CD14-positive monocyte (primary cell): ENCODE data around the gene CNIH1. TPM values are rescaled to one million over a fixed set of nuclear protein-coding genes. Genes with fewer than 3 reads are reported as not detected.
A peak's percentile ranks its signal among the peaks of the same experiment; 100 is the strongest.

Experiments used
- DNase-seq, 3 donors: peaks; one replicate each; pipeline ENCODE4 v3.0.0-alpha.2; 2011 to 2022
- H2AFZ ChIP-seq: 2 replicates; pipeline ENCODE4 v1.6.0; 2012; ENCODE audit warnings: mild to moderate bottlenecking, low read depth, low read length, inconsistent platforms; ENCODE audit not compliant: insufficient read depth, poor library complexity, severe bottlenecking
- H3K27ac ChIP-seq, 2 donors: 1 replicate in 1 of 2; 2 replicates in 1 of 2; pipeline ENCODE4 v1.5.1; 2012 to 2013; ENCODE audit warnings: low read length in 2 of 2, control low read depth in 1 of 2, inconsistent platforms in 1 of 2, low read depth in 1 of 2, mild to moderate bottlenecking in 1 of 2
- H3K27me3 ChIP-seq, 2 donors: one replicate each; pipeline versions ENCODE4 v1.6.0 to v1.6.1; 2011 to 2013; ENCODE audit warnings: low read length in 2 of 2; ENCODE audit not compliant: control insufficient read depth in 2 of 2, insufficient read depth in 2 of 2
- H3K36me3 ChIP-seq, 2 donors: replicated peaks in 1 of 2; 1 replicate in 1 of 2; 2 replicates in 1 of 2; pipeline versions ENCODE4 v1.5.1 to v1.6.1; 2012 to 2013; ENCODE audit warnings: low read length in 2 of 2, control low read depth in 1 of 2, inconsistent platforms in 1 of 2, mild to moderate bottlenecking in 1 of 2; ENCODE audit not compliant: insufficient read depth in 2 of 2, control insufficient read depth in 1 of 2
- H3K4me1 ChIP-seq, 2 donors: 1 replicate in 1 of 2; 2 replicates in 1 of 2; pipeline versions ENCODE4 v1.5.1 to v1.6.1; 2012 to 2013; ENCODE audit warnings: low read length in 2 of 2, control low read depth in 1 of 2, inconsistent platforms in 1 of 2, mild to moderate bottlenecking in 1 of 2, moderate library complexity in 1 of 2; ENCODE audit not compliant: insufficient read depth in 2 of 2, control insufficient read depth in 1 of 2
- H3K4me2 ChIP-seq: replicated peaks from 2 replicates; pipeline ENCODE3; 2012; ENCODE audit warnings: low read length, moderate library complexity, mild to moderate bottlenecking; ENCODE audit not compliant: poor library complexity, severe bottlenecking; ENCODE audit errors: extremely low read depth
- H3K4me3 ChIP-seq, 3 experiments: fragments of 200-600 bp in 1 of 3; sonication (generic) in 1 of 3; replicated peaks in 1 of 3; 1 replicate in 2 of 3; 2 replicates in 1 of 3; pipeline ENCODE4 v1.5.1; 2011 to 2013; ENCODE audit warnings: low read length in 3 of 3, mild to moderate bottlenecking in 3 of 3, control low read depth in 2 of 3, low read depth in 2 of 3, inconsistent platforms in 1 of 3, moderate library complexity in 1 of 3
- H3K79me2 ChIP-seq: 2 replicates; pipeline ENCODE4 v1.6.0; 2012; ENCODE audit warnings: mild to moderate bottlenecking, control low read depth, inconsistent platforms, low read length, moderate library complexity; ENCODE audit not compliant: insufficient read depth
- H3K9ac ChIP-seq: 2 replicates; pipeline ENCODE4 v1.6.0; 2017; ENCODE audit warnings: low read length, mild to moderate bottlenecking; ENCODE audit not compliant: insufficient read depth, poor library complexity, severe bottlenecking
- H3K9me3 ChIP-seq, 2 donors: replicated peaks in 1 of 2; 1 replicate in 1 of 2; 2 replicates in 1 of 2; pipeline versions ENCODE4 v1.5.1 to v1.6.1; 2012 to 2013; ENCODE audit warnings: low read length in 2 of 2, control low read depth in 1 of 2; ENCODE audit not compliant: control insufficient read depth in 1 of 2, insufficient read depth in 1 of 2
- H4K20me1 ChIP-seq: 2 replicates; pipeline ENCODE4 v1.6.0; 2012; ENCODE audit warnings: mild to moderate bottlenecking, low read length, control low read depth, moderate library complexity; ENCODE audit not compliant: insufficient read depth
- H3K27ac Mint-ChIP-seq, 7 donors: one replicate each; pipeline ENCODE4 v1.8.0; 2020; ENCODE audit warnings: mild to moderate bottlenecking in 7 of 7, mixed read lengths in 7 of 7, moderate library complexity in 6 of 7, inconsistent platforms in 2 of 7
- H3K27me3 Mint-ChIP-seq, 3 donors: one replicate each; pipeline ENCODE4 v1.8.0; 2021 to 2022; ENCODE audit warnings: low read depth in 3 of 3, mild to moderate bottlenecking in 3 of 3, mixed read lengths in 3 of 3, moderate library complexity in 3 of 3, inconsistent platforms in 1 of 3
- H3K36me3 Mint-ChIP-seq, 2 donors: one replicate each; pipeline ENCODE4 v1.8.0; 2020; ENCODE audit warnings: mixed read lengths in 2 of 2, inconsistent platforms in 1 of 2, mild to moderate bottlenecking in 1 of 2
- H3K4me1 Mint-ChIP-seq: one replicate; pipeline ENCODE4 v1.8.0; 2020; ENCODE audit warnings: mild to moderate bottlenecking, mixed read lengths
- H3K4me3 Mint-ChIP-seq, 2 donors: one replicate each; pipeline ENCODE4 v1.8.0; 2020; ENCODE audit warnings: mild to moderate bottlenecking in 2 of 2, mixed read lengths in 2 of 2, moderate library complexity in 1 of 2
- H3K9me3 Mint-ChIP-seq, 7 donors: one replicate each; pipeline ENCODE4 v1.8.0; 2020 to 2022; ENCODE audit warnings: mixed read lengths in 7 of 7, mild to moderate bottlenecking in 6 of 7, moderate library complexity in 6 of 7, inconsistent platforms in 2 of 7
- WGBS: methylation state at CpG from one replicate; pipeline ENCODE4 v1.1.5; 2013; ENCODE audit warnings: missing lambda C conversion rate; ENCODE audit not compliant: insufficient coverage; 5-methylcytosine and 5-hydroxymethylcytosine counted together
- intact Hi-C, 2 donors: fragments of 100-400 bp; cut with micrococcal nuclease; formaldehyde crosslinking; loops; one replicate each; pipeline versions ENCODE4 v1.15.0 to v1.15.1; 2023
- polyA plus RNA-seq, 3 donors: library from polyadenylated mRNA; depleted of rRNA in 1 of 3; unstranded in 2 of 3; stranded (reverse) in 1 of 3; fragments of 300-500 nt in 2 of 3; fragments of >200 nt in 1 of 3; fragmentation: Illumina TruSeq in 2 of 3; gene quantifications; 1 replicate in 2 of 3; 2 replicates in 1 of 3; pipeline ENCODE4 v1.2.3, GENCODE V29; 2012 to 2021
- TF ChIP-seq, protein P1 (sequence below): fragments of 200-600 bp; IDR thresholded peaks from one replicate; pipeline ENCODE4 v1.8.0; 2022; ENCODE audit warnings: antibody characterized with exemption, mild to moderate bottlenecking

Gene CNIH1
- polyA plus RNA-seq, 3 donors, result 109 to 162 (median 138) TPM

DNA sequence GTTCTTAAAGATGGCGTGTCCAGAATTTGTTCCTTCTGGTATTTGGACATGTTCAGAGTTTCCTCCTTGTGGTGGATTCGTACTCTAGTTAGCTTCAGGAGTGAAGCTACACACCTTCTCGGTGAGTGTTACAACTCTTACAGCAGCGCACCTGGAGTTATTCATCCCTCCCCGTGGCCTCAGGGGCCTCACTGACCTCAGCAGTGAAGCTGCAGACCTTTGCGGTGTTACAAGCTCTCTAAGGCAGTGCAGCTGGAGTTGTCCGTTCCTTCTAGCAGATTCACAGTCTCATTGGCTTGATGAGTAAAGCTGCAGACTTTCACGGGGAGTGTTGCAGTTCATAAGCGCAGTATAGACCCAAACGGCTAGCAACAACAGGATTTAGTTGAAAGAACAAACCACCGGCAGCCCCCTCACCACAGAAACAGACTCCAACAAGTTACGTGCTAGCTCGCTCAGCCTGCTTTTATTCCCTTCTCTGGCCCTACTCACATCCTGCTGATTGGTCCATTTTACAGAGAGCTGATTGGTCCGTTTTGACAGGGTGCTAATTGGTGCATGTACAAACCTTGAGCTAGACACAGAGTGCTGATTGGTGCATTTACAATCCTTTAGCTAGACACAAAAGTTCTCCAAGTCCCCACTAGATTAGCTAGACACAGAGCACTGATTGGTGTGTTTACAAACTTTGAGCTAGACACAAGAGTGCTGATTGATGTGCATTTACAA is 48.9 kb downstream of the CNIH1 start:
- no peak overlapping the region for H3K27ac ChIP-seq
- H3K4me3 ChIP-seq, result no peak overlapping the region
- WGBS, result 85% methylated on average over 14 of the region's 14 CpGs
- H3K9ac ChIP-seq, result no peak overlapping the region
- no peak overlapping the region for H3K4me2 ChIP-seq
- intact Hi-C loops, result no loop called here
- H4K20me1 ChIP-seq, result no peaks in the 10 kb centered on the region
- no peak overlapping the region for H3K27ac Mint-ChIP-seq
- TF ChIP-seq, protein P1, sequence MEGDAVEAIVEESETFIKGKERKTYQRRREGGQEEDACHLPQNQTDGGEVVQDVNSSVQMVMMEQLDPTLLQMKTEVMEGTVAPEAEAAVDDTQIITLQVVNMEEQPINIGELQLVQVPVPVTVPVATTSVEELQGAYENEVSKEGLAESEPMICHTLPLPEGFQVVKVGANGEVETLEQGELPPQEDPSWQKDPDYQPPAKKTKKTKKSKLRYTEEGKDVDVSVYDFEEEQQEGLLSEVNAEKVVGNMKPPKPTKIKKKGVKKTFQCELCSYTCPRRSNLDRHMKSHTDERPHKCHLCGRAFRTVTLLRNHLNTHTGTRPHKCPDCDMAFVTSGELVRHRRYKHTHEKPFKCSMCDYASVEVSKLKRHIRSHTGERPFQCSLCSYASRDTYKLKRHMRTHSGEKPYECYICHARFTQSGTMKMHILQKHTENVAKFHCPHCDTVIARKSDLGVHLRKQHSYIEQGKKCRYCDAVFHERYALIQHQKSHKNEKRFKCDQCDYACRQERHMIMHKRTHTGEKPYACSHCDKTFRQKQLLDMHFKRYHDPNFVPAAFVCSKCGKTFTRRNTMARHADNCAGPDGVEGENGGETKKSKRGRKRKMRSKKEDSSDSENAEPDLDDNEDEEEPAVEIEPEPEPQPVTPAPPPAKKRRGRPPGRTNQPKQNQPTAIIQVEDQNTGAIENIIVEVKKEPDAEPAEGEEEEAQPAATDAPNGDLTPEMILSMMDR, result no peak
- H3K9me3 ChIP-seq, result peaks cover 0 to 15% of the 10 kb centered on the region in 2 donors
- H3K36me3 ChIP-seq, result no peaks in the 10 kb centered on the region
- H3K36me3 Mint-ChIP-seq, result no peaks in the 10 kb centered on the region
- no peak for DNase-seq
- H3K4me1 Mint-ChIP-seq, result peaks cover 1% of the 10 kb centered on the region
- no peaks in the 10 kb centered on the region for H3K27me3 ChIP-seq
- H2AFZ ChIP-seq, result no peak overlapping the region
- H3K27me3 Mint-ChIP-seq, result peaks cover 0 to 3% (median 0%) of the 10 kb centered on the region in 3 donors
- peaks cover 4% of the 10 kb centered on the region for H3K79me2 ChIP-seq
- H3K4me1 ChIP-seq, result peaks cover 5 to 6% of the 10 kb centered on the region in 2 donors
- H3K4me3 Mint-ChIP-seq, result no peak overlapping the region
- peaks cover 0 to 16% (median 6%) of the 10 kb centered on the region in 7 donors for H3K9me3 Mint-ChIP-seq

DNA sequence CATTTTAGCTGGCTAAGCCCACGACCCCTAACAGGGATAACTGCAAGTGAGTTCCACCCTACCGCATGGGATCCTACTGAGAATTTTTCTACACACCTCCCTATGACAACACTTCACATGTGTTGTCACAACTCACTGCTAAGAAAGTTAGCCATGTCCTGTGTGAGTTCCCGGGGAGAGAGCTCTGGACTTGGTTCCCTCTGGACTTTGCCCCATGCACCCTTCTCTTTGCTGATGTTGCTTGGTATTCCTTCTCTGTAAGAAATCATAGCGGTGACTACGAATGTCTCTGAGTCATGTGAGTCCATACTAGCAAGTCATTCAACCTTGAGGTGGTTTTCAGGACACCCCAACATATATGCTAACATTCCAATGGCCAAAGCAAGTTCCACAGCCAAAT is 53.8 kb downstream of the CNIH1 start:
- DNase-seq, result no peak
- H2AFZ ChIP-seq, result peak overlapping the region; percentile 18
- Mint-ChIP-seq H3K4me3 (no peak overlapping the region), H3K9me3 (peaks cover 0 to 2% (median 0%) of the 10 kb centered on the region in 7 donors), H3K36me3 (no peaks in the 10 kb centered on the region), H3K27ac (no peak overlapping the region), H3K4me1 (peaks cover 4% of the 10 kb centered on the region), H3K27me3 (peaks cover 0 to 3% (median 0%) of the 10 kb centered on the region in 3 donors)
- H3K36me3 ChIP-seq, result no peaks in the 10 kb centered on the region
- H3K4me1 ChIP-seq, result no peaks in the 10 kb centered on the region
- no peaks in the 10 kb centered on the region for H3K9me3 ChIP-seq
- no peaks in the 10 kb centered on the region for H4K20me1 ChIP-seq
- H3K4me2 ChIP-seq, result no peak overlapping the region
- intact Hi-C loops, result no loop called here
- no peaks in the 10 kb centered on the region for H3K79me2 ChIP-seq
- H3K4me3 ChIP-seq, result no peak overlapping the region
- H3K27ac ChIP-seq, result no peak overlapping the region
- no peak overlapping the region for H3K9ac ChIP-seq
- H3K27me3 ChIP-seq, result no peaks in the 10 kb centered on the region
- TF ChIP-seq, protein P1, result no peak
- 93% methylated on average over 3 of the region's 5 CpGs for WGBS
